Measurements from ENCODE around the gene HS3ST1. TPM values are rescaled to one million over a fixed set of nuclear protein-coding genes. Genes with fewer than 3 reads are reported as not detected.

HS3ST1 gene
- total and polyA plus RNA-seq, 3 donors from 2014 or later: 1.2 to 8.8 (median 4.3) TPM

DNA sequence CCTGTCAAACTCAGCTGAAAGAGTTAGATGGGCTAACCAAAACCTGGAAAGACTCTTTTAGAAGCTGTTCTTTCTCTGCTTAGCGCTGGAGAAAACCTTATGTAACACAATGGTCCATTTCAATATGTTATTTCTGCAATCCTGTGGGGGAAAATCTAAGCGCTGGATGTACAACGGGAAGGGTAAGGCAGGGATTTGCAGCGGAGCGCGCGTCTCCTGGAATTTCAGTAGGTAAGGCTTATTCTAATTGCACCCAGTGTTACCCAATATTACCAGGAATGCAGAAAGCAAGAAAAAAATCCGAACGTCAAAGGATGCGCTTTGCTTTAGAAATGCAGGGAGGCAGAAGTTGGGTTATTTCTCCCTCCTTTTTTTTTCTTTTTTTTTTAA, 2.0 kb downstream of the HS3ST1 start:
- Histone ChIP-seq H3K27ac (peak overlapping the region in 1 of 2 donors; percentile 80), H3K9me3 (no peaks in the 10 kb centered on the region), H3K27me3 (no peaks in the 10 kb centered on the region), H3K36me3 (ENCODE audit: low read depth, missing control alignments) (no peaks in the 10 kb centered on the region), H3K4me3 (peak overlapping the region; percentile 66 to 80), H3K4me1 (no peaks in the 10 kb centered on the region)
- DNase-seq: no peak
- WGBS, 2 donors: 24 to 25% methylated on average over 10 of the region's 10 CpGs
- intact Hi-C loops (cut with DNase I; ENCODE audit: low total_unique reads): loop anchor here (5.0 kb wide), 1 partner anchor 844 kb away; no protein-coding TSS in a partner anchor
- TF ChIP-seq, protein P1, sequence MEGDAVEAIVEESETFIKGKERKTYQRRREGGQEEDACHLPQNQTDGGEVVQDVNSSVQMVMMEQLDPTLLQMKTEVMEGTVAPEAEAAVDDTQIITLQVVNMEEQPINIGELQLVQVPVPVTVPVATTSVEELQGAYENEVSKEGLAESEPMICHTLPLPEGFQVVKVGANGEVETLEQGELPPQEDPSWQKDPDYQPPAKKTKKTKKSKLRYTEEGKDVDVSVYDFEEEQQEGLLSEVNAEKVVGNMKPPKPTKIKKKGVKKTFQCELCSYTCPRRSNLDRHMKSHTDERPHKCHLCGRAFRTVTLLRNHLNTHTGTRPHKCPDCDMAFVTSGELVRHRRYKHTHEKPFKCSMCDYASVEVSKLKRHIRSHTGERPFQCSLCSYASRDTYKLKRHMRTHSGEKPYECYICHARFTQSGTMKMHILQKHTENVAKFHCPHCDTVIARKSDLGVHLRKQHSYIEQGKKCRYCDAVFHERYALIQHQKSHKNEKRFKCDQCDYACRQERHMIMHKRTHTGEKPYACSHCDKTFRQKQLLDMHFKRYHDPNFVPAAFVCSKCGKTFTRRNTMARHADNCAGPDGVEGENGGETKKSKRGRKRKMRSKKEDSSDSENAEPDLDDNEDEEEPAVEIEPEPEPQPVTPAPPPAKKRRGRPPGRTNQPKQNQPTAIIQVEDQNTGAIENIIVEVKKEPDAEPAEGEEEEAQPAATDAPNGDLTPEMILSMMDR (IDR thresholded peaks at IDR 0.05): no peak
- no peak for TF ChIP-seq POLR2A (IDR thresholded peaks at IDR 0.05)

DNA sequence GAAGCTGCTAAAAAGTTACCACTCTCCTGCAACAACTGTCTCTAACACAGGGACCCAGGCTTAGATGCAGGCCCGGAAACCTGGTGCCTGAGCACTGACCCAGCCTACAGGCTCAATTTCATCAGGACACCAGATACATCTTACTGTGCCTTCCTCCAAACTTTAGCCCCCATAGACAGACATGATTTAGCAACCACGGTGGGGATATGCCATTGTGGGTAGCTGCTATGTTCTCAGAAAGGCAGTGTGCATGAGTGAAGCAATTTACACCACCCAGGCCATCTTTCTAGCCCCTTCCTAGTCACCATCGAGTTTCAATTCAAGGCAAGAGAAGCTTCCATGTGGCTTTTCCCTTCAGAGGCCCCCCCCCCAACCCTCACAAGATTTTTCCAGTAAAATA, 2.7 kb downstream of the HS3ST1 start:
- Histone ChIP-seq H3K27ac (no peak overlapping the region), H3K4me3 (no peak overlapping the region), H3K9me3 (no peaks in the 10 kb centered on the region), H3K36me3 (ENCODE audit: low read depth, missing control alignments) (no peaks in the 10 kb centered on the region), H3K4me1 (no peaks in the 10 kb centered on the region), H3K27me3 (no peaks in the 10 kb centered on the region)
- WGBS, 2 donors: 39 to 50% methylated on average over 3 of the region's 3 CpGs
- no peak for DNase-seq
- intact Hi-C loops (cut with DNase I; ENCODE audit: low total_unique reads): loop anchor here (5.0 kb wide), 1 partner anchor 844 kb away; no protein-coding TSS in a partner anchor
- no peak for TF ChIP-seq POLR2A (IDR thresholded peaks at IDR 0.05)
- TF ChIP-seq, protein P1 (IDR thresholded peaks at IDR 0.05): no peak

DNA sequence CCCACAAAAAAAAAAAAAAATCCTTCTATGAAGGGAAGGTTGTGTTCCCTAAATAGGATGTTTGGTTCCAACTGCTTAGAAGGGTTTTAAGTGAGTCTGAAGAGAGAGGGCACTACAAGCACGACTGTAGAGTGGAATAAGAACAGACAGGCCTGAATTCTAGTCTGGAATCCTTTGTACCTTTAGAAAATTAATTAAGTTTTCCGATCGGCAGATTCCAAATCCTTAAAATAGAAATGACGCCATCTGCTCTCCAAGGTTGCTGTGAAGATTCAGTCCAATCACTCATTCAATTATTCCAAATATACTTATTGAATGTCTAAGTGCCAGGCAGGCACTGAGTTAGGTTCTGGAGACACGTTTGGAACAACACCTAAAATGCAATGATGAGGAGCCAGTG, 3.8 kb downstream of the HS3ST1 start:
- H3K36me3 ChIP-seq (ENCODE audit: low read depth, missing control alignments): no peaks in the 10 kb centered on the region
- intact Hi-C loops (cut with DNase I; ENCODE audit: low total_unique reads): loop anchor here (5.0 kb wide), 1 partner anchor 843 kb away; no protein-coding TSS in a partner anchor

DNA sequence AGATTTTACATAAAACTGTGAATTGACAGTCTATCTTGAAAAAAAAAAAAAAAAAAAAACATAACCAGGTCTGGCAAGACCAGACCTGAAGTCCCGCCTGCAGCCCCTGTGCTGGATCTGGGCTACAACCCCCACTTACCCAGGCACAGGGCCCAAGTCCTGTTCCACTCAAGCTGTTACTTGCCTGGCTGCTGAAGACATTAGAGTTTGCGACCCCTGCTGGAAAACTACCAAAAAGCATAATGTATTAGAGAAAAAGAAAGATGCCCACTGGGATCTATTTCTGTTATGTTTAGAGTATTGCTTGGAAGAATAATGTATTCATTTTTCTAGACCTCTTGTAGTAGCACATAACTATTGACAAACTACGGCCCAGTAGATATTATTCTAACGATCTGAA, 4.7 kb downstream of the HS3ST1 start:
- Histone ChIP-seq H3K27ac (peak overlapping the region; percentile 11 to 51), H3K9me3 (no peaks in the 10 kb centered on the region), H3K36me3 (ENCODE audit: low read depth, missing control alignments) (no peaks in the 10 kb centered on the region), H3K27me3 (no peaks in the 10 kb centered on the region), H3K4me1 (no peaks in the 10 kb centered on the region), H3K4me3 (no peak overlapping the region)
- DNase-seq: peak; percentile 62
- 46 to 49% methylated on average over 4 of the region's 4 CpGs for WGBS, 2 donors
- intact Hi-C loops (cut with DNase I; ENCODE audit: low total_unique reads): no loop called here
- TF ChIP-seq, protein P1 (IDR thresholded peaks at IDR 0.05): peak; percentile 21 to 36 (median 32)
- no peak for TF ChIP-seq POLR2A (IDR thresholded peaks at IDR 0.05)

More for the DNA sequence above, 3.8 kb downstream of the HS3ST1 start:
- Histone ChIP-seq H3K4me3 (no peak overlapping the region), H3K4me1 (no peaks in the 10 kb centered on the region), H3K27me3 (no peaks in the 10 kb centered on the region), H3K27ac (peak overlapping the region; percentile 11 to 51), H3K9me3 (no peaks in the 10 kb centered on the region)
- no peak for DNase-seq
- WGBS, 2 donors: 62 to 69% methylated on average over 5 of the region's 5 CpGs
- no peak for TF ChIP-seq POLR2A (IDR thresholded peaks at IDR 0.05)
- TF ChIP-seq, protein P1 (IDR thresholded peaks at IDR 0.05): no peak

DNA sequence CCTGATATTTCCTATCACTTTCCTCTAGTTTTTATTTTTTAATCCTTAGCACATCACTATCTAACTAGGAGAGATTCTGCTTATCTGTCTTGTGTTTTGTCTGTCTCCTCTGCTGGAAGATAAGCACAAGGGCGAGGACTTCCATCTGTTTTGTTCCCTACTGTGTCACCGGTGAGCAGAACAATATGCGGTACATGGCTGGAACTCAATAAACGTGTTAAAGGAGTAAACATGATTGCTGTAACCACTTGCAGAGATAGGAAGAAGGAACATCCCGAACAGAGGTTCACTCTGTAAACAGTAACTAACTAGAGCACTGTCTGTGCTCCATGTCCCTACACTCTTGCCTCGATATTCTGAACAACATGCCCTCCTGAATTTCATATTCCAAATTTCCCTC, 5.2 kb downstream of the HS3ST1 start:
- H3K9me3 ChIP-seq: no peaks in the 10 kb centered on the region
- intact Hi-C loops (cut with DNase I; ENCODE audit: low total_unique reads): no loop called here
- no peak overlapping the region for H3K4me3 ChIP-seq
- no peaks in the 10 kb centered on the region for H3K36me3 ChIP-seq (ENCODE audit: low read depth, missing control alignments)
- no peak for TF ChIP-seq POLR2A (IDR thresholded peaks at IDR 0.05)
- TF ChIP-seq, protein P1 (IDR thresholded peaks at IDR 0.05): no peak
- H3K27me3 ChIP-seq: no peaks in the 10 kb centered on the region
- 35 to 69% methylated on average over 6 of the region's 6 CpGs for WGBS, 2 donors
- peak overlapping the region; percentile 11 to 51 for H3K27ac ChIP-seq
- no peaks in the 10 kb centered on the region for H3K4me1 ChIP-seq
- peak; percentile 48 for DNase-seq
